Measurements from ENCODE around the gene SH3RF3. TPM values are rescaled to one million over a fixed set of nuclear protein-coding genes. Genes with fewer than 3 reads are reported as not detected.

Gene SH3RF3
- total RNA-seq, 1 experiment from 2014 or later, result 0.30 TPM

DNA sequence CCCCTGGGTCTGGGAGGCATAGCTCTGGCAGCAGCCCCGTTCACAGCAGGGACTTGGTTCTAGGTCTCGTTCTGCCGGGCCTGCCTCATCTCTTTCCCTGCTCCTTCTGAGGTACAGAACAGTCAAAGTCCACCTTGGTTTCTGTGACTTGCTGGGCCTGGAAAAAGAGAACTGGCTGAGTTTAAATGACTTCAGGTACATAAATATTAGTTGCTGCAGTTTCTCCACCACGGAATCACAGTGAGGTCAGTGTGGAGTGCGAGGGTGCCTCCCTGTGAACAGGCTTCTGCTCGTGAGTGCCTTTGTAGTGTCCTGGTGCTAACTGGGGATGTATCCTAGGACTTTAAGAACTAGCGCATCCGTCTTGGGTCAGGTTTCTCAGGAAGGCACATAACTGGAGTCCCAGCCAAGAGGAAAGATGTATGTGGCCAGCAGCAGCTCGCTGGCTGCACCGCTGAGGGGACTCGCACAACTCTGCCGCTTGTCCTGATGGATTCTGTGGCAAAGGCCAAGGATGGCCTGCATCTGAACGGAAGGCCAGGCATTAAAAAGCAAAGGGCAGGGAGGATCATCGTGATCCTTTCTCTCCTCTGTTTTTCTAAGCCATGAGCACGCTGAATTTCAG lies 188.6 kb downstream of the SH3RF3 start:
- no peak overlapping the region for H3K27ac ChIP-seq
- no peak overlapping the region for H3K4me3 ChIP-seq
- peaks cover 8% of the 10 kb centered on the region; the same call in 1 of the 2 replicates for H3K4me1 ChIP-seq
- no peaks in the 10 kb centered on the region for H3K9me3 ChIP-seq (replicated peaks)
- peak; percentile 17 to 45 for DNase-seq
- H3K27me3 ChIP-seq, result peaks cover 3% of the 10 kb centered on the region; the same call in 1 of the 2 replicates
- no peaks in the 10 kb centered on the region for H3K36me3 ChIP-seq

DNA sequence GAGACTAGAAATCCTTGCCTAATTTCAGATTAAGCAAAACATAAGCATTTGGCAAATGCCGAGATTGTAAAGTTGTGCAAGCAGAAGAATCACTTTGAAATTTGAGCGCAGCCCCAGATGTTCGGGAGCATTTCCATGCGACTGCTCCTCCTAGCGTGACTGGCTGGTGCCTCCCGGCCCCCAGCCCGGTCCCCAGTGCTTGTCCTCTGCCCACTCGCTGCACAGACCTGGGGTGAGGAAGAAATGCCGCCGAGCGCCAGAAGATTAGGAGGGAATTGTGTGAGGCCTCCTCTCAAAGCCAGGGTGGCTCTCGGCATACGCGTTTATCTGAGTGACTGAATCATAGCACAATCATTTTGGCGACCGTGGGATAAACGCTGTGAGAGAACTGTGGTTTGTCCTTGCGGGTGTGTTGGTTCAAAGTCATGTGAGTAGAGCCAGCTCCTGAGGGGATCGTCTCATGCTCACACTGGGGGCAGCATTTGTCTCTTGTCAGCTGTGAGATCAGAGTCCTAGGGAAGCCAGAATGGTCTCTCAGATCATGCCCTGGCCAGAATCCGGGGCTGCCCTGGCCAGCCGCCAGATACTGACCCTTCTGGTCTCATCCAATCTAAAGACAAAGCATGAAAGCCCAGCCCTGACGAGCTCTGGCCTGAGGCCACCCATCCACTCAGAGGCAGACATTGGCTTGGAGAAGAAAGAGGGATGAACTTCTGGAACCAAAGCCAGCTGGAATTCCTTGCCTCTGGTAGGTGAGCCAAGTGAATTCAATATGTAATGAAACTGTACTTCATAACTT lies 189.3 kb downstream of the SH3RF3 start:
- no peaks in the 10 kb centered on the region for H3K36me3 ChIP-seq
- H3K9me3 ChIP-seq (replicated peaks), result no peaks in the 10 kb centered on the region
- H3K4me1 ChIP-seq, result peaks cover 8% of the 10 kb centered on the region; the same call in 1 of the 2 replicates
- H3K27ac ChIP-seq, result no peak overlapping the region
- peak overlapping the region; percentile 14 for H3K4me3 ChIP-seq
- peak; percentile 34 to 64 for DNase-seq
- H3K27me3 ChIP-seq, result peaks cover 3% of the 10 kb centered on the region; the same call in 1 of the 2 replicates

DNA sequence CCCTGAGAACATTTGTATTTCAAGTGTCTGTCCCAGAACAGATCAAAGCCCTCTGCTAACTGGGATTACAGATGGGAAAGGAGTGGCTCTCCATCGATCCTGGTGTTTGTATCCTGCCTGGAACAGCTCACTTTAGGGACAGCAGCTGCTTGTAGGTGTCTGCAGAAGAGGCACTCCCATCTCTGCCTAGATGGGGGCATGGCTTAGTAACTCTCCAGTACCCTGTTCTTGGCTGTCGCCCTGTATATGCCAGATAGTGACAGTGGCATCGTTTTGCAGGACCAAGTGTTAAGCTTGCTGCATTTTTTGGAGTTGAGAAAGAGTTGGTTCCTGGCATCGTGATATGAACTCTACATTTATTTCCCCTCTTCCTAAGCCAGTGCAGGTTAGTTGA lies 189.9 kb downstream of the SH3RF3 start:
- Histone ChIP-seq H3K4me3 (no peak overlapping the region), H3K9me3 (replicated peaks) (no peaks in the 10 kb centered on the region), H3K4me1 (peaks cover 8% of the 10 kb centered on the region; the same call in 1 of the 2 replicates), H3K27me3 (peaks cover 3% of the 10 kb centered on the region; the same call in 1 of the 2 replicates), H3K36me3 (no peaks in the 10 kb centered on the region), H3K27ac (no peak overlapping the region)
- DNase-seq, result peak in 1 of 2 experiments; percentile 9

DNA sequence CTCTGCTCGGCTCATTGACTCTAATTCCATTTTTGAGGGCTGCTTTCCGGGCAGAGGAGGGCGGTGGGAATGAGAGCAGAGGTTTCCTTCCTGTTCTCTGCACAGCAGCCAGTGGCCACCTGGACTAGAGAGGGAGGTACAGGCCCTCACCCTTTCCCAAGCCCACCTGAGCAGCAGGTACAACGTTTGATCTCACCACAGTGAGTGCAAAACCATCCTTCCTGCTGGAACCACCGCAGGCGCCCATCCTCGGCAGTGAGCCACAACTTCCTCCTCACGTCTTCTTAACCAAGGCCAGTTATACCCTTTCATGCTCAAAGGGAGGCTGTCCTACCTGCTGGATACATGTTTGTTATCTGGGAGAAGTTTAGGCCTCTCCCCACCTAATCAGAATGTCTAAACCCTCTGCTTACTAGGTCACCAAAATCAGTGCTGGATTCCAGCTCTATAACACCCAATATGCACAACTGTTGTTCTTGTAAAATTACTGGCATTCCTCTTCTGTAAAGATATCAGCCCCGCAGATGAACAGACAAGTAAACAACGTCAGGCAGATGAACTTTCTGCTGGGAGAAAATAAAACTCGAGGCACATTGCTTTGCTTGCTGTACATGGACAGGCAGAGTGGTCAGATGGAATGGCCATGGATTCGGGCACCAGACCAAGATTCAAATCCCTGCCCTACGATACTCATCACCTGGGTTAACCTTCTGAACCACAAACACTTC lies 191.4 kb downstream of the SH3RF3 start:
- Histone ChIP-seq H3K4me3 (no peak overlapping the region), H3K4me1 (peaks cover 8% of the 10 kb centered on the region; the same call in 1 of the 2 replicates), H3K27me3 (peaks cover 3% of the 10 kb centered on the region; the same call in 1 of the 2 replicates), H3K9me3 (replicated peaks) (no peaks in the 10 kb centered on the region), H3K36me3 (no peaks in the 10 kb centered on the region), H3K27ac (no peak overlapping the region)
- no peak for DNase-seq

DNA sequence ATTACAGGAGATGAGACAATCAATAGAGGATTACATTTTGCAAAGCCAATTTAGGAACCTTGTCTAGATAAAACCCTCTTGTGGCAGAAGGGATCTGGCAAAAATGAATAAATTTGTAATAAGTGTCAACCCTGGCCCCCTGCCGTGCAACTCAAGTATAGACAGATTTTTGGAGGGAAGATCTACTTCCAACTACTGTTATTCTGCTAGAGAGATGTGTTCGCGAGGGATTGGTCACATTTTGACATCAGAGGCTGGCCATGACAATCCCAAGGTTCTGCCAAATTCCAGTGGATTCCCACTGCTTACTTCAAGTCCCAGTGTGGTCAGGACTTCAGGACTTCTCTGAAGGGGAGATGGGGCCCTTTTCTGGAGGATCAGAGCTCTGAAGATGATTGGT lies 192.6 kb downstream of the SH3RF3 start:
- H3K36me3 ChIP-seq, result no peaks in the 10 kb centered on the region
- no peak overlapping the region for H3K27ac ChIP-seq
- H3K27me3 ChIP-seq, result peaks cover 3% of the 10 kb centered on the region; the same call in 1 of the 2 replicates
- no peak for DNase-seq
- H3K4me3 ChIP-seq, result no peak overlapping the region
- peaks cover 8% of the 10 kb centered on the region; the same call in 1 of the 2 replicates for H3K4me1 ChIP-seq
- no peaks in the 10 kb centered on the region for H3K9me3 ChIP-seq (replicated peaks)

DNA sequence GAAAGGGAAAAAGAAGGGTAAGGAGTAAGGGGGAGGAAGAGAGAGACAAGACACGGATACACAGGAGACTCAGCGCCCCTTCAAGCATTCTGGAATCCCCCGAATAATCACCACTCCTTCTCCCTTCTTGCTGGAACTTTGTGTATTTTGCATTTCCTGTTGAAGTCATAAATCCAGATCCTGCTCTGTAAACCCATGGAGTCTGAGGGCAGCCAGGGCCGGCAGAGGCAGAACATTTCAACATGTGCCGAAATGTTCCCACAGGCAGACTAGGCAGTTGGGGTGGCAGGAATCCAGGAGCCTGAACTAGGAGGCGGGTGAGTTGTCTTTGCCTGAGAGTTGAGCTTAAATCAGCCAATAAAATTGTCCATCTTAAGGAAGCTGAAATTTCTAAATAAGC lies 193.1 kb downstream of the SH3RF3 start:
- peaks cover 3% of the 10 kb centered on the region; the same call in 1 of the 2 replicates for H3K27me3 ChIP-seq
- H3K4me1 ChIP-seq, result peaks cover 8% of the 10 kb centered on the region; the same call in 1 of the 2 replicates
- H3K4me3 ChIP-seq, result no peak overlapping the region
- no peaks in the 10 kb centered on the region for H3K9me3 ChIP-seq (replicated peaks)
- no peak for DNase-seq
- H3K36me3 ChIP-seq, result no peaks in the 10 kb centered on the region
- H3K27ac ChIP-seq, result no peak overlapping the region

DNA sequence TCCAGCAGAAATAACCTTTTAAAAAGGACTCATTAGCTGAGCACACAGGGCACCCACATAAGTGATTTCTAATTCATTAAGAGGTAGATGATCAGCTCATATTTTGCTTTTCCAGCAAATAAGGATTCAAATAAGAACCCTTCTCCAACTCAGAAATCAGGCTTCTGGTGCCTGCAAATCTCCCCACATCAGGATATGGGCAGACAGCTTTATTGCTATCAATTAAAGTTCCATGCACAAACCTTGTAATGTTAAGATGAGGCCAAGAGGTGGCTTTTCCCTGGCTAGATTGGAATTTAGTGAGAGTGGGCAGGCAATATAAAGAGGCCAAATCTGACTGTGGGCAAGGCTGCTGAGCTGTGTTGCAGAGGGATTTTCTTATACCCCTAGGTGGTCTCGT lies 193.6 kb downstream of the SH3RF3 start:
- Histone ChIP-seq H3K36me3 (no peaks in the 10 kb centered on the region), H3K27me3 (no peaks in the 10 kb centered on the region; the same call in 1 of the 2 replicates), H3K27ac (no peak overlapping the region), H3K4me3 (no peak overlapping the region), H3K4me1 (peaks cover 6% of the 10 kb centered on the region; the same call in 1 of the 2 replicates), H3K9me3 (replicated peaks) (0 out of 2 replicates have a peak, but pooled peaks cover 2% of the 10 kb centered on the region)
- no peak for DNase-seq

DNA sequence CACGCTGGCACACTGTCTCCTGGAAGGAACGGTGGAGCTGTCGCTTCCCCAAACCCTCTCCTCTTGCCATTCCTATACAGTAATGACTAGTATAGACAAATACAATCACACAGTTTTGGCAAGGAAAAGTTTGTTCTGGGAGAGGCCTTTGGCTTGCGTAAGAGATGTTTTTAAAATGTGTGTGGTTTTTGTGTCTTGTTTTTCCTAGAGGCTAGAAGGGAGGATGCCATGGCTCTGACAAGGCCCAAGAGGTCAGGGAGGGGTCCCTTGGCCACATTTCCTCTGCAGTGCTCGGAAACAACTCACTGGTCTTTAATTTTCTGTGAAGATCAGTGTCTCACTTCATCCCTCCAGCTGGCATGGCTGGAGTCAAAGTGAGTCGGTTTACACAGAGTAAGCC lies 195.9 kb downstream of the SH3RF3 start:
- Histone ChIP-seq H3K4me1 (no peaks in the 10 kb centered on the region), H3K27ac (no peak overlapping the region), H3K36me3 (no peaks in the 10 kb centered on the region), H3K4me3 (no peak overlapping the region), H3K27me3 (no peaks in the 10 kb centered on the region), H3K9me3 (replicated peaks) (0 out of 2 replicates have a peak, but pooled peaks cover 5% of the 10 kb centered on the region)
- DNase-seq, result no peak

DNA sequence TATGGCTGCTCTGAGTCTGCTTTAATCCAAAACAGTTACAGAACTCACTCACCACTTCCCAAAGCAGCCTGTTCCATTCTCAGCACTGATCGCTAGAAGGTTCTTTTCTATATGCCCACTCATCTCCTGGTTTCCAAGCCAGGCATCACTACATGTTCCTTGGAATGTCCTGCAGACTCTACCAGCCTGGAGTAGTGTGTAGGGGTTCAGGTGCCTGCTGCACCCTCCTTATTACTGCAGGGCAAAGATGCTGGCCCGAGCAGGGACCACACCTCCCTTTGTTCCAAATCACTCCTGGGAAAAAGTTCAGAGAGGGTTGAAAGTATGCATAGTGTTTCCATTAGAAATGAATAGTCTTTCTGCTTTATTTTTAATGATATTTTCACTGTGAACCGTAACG lies 196.6 kb downstream of the SH3RF3 start:
- H3K27me3 ChIP-seq, result no peaks in the 10 kb centered on the region
- no peaks in the 10 kb centered on the region for H3K36me3 ChIP-seq
- no peak overlapping the region for H3K4me3 ChIP-seq
- H3K9me3 ChIP-seq (replicated peaks), result 0 out of 2 replicates have a peak, but pooled peaks cover 5% of the 10 kb centered on the region
- no peak overlapping the region for H3K27ac ChIP-seq
- H3K4me1 ChIP-seq, result no peaks in the 10 kb centered on the region
- no peak for DNase-seq

DNA sequence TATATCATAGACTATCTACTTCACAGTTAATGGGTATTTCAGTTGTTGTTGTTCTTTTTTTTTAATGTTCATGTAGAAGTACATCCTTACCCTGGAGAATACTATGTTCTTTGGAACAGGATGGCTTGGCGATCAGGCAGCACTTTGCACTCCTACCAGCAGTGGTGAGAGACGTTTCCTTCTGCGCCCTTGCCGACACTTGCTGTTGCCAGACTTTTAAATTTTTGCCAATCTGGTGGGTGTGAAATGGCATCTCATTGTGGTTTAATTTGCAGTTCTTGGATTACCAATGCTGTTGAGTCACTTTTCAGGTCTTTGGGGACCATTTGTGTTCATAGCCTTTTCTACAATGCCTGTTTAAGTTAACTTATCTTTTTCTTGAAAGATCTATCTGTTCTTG lies 197.3 kb downstream of the SH3RF3 start:
- H3K27me3 ChIP-seq, result no peaks in the 10 kb centered on the region
- no peak overlapping the region for H3K27ac ChIP-seq
- DNase-seq, result no peak
- no peaks in the 10 kb centered on the region for H3K36me3 ChIP-seq
- H3K4me1 ChIP-seq, result no peaks in the 10 kb centered on the region
- 0 out of 2 replicates have a peak, but pooled peaks cover 5% of the 10 kb centered on the region for H3K9me3 ChIP-seq (replicated peaks)
- no peak overlapping the region for H3K4me3 ChIP-seq

DNA sequence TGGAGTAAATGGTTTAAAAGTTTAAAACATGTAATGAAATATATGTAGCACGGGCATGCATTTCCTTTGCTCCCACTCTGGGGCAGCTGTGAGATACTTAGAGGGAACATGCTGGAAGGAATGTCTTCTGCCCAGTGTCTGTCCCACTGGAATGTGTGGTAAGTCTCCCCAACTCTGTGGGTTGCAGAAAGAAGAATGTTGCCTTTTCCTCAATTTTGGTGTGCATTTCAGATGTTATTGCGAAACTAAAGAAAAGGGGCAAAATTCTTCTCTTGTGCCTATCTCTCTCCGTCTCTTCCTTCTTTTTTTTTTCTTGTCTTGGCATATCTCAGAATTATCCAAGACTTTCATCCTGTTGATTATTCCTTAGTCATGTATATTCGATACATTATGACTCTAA lies 201.1 kb downstream of the SH3RF3 start:
- no peak overlapping the region for H3K27ac ChIP-seq

DNA sequence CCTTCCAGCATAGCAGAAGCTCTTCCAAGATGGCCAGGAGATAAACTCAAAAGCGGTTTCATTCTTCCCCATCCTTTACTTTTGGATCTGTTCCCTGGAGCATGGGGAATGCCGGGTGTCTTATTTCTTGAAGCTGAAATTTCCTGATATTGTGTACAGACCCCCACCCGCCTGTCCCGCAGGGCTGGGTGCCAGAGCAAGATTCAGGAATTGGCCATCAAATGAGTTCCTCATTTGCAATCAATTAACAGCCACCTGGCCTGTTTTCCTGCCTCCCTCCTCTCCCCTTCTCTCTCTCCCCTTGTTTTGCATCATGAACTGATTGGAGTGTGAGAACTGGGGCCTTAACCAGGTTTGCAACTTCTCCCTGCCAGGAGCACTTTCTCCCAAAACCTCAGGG lies 202.1 kb downstream of the SH3RF3 start:
- Histone ChIP-seq H3K27me3 (no peaks in the 10 kb centered on the region), H3K4me1 (peaks cover 6% of the 10 kb centered on the region), H3K27ac (no peak overlapping the region), H3K9me3 (replicated peaks) (0 out of 2 replicates have a peak, but pooled peaks cover 5% of the 10 kb centered on the region), H3K36me3 (no peaks in the 10 kb centered on the region), H3K4me3 (no peak overlapping the region)
- no peak for DNase-seq

More for the DNA sequence above, 201.1 kb downstream of the SH3RF3 start:
- Histone ChIP-seq H3K4me3 (no peak overlapping the region), H3K9me3 (replicated peaks) (0 out of 2 replicates have a peak, but pooled peaks cover 5% of the 10 kb centered on the region), H3K36me3 (no peaks in the 10 kb centered on the region), H3K27me3 (no peaks in the 10 kb centered on the region), H3K4me1 (peaks cover 3% of the 10 kb centered on the region)
- DNase-seq, result no peak

DNA sequence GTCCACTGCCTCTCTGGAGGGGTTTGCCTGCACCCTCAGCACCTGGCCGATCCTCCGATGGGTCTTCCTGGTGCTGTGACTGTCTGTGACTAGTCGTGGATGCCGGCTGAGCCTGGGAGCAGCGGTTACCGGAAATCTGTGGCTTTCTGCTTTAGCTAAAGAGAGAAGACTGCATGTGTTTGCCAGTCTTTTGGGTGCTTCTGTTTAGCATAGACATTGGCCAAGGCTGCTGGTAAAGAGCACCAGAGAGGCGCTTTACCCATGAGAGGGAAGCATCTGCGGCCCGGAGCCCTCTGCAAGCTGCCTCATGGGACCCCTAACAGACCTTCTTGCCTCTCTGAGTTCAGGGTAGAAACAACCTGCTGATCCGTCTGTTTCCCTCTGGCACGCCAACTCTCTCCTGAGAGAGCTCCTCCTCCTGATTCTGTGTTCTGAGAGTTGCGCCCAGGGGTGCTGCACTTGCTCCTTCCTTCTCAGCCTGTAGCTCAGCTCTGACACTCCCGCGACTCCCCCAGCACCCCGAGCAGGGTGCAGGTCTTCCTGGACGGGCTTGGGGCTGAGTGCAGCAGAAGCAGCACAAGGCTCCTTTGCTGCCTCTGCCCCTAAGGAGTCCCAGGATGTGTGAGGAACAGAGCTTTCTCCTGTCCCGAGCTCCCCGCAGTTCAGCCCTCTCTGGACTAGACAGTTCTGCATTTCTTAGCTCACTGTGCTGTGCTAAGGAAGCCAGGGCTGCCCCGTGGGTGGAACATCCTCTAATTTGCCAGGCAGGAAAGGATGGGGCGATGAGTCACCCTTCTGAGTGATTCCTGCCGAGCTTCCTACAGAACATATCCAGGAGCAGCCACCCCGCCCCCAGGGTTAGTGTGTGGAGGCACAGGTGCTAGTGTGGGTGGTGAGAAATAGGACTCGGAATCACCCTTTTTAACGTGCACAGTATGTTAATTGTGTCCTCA lies 203.2 kb downstream of the SH3RF3 start:
- peak; percentile 61 to 64 for DNase-seq
- H3K27me3 ChIP-seq, result no peaks in the 10 kb centered on the region
- H3K27ac ChIP-seq, result no peak overlapping the region
- no peak overlapping the region for H3K4me3 ChIP-seq
- 0 out of 2 replicates have a peak, but pooled peaks cover 5% of the 10 kb centered on the region for H3K9me3 ChIP-seq (replicated peaks)
- H3K4me1 ChIP-seq, result peaks cover 6% of the 10 kb centered on the region
- H3K36me3 ChIP-seq, result no peaks in the 10 kb centered on the region
